NCI-H2227 treated with DMSO at 0.1 percent for 48 hours (cell line): ENCODE measurements around the gene ZMYND10.
"Not testable (repeated sequence)": the region's sequence is repeated elsewhere in the genome, so short reads cannot be mapped to it uniquely, and the experiment has no call there.

ENCODE experiments used
- DNase-seq: peaks from one replicate; lab custom pipeline; 2025; lab: John Stamatoyannopoulos, UW

The ZMYND10 gene

GRCh38 chr3:50325113-50325480 lies 20.4 kb downstream of the ZMYND10 start:
- no peak for DNase-seq

- DNase-seq: no peak
Measured at GRCh38 chr3:50324351-50325112, 21.0 kb downstream of the ZMYND10 start.

- no peak for DNase-seq
Measured at GRCh38 chr3:50323614-50324199, 21.8 kb downstream of the ZMYND10 start.

GRCh38 chr3:50323092-50323600 lies 22.4 kb downstream of the ZMYND10 start:
- no peak for DNase-seq

- DNase-seq: no peak
Measured at GRCh38 chr3:50322386-50323091, 23.0 kb downstream of the ZMYND10 start, which contains the start of gene HYAL2. HYAL2 (minus strand) TSS chr3:50322745; CDS start chr3:50320489, 2,256 bp downstream.

- DNase-seq: no peak
Measured at GRCh38 chr3:50322115-50322385, 23.5 kb downstream of the ZMYND10 start.

- DNase-seq: peak; percentile 94
Measured at GRCh38 chr3:50321336-50322114, 24.0 kb downstream of the ZMYND10 start.

- peak; percentile 71 for DNase-seq
Measured at GRCh38 chr3:50320853-50321335, 24.6 kb downstream of the ZMYND10 start.

- no peak for DNase-seq
Measured at GRCh38 chr3:50319894-50320625, 25.5 kb downstream of the ZMYND10 start.

- no peak for DNase-seq
Measured at GRCh38 chr3:50319181-50319893, 26.2 kb downstream of the ZMYND10 start.

GRCh38 chr3:50318615-50319014 lies 26.9 kb downstream of the ZMYND10 start:
- DNase-seq: no peak

GRCh38 chr3:50318163-50318562 lies 27.4 kb downstream of the ZMYND10 start:
- DNase-seq: no peak

GRCh38 chr3:50317300-50317699 lies 28.2 kb downstream of the ZMYND10 start:
- DNase-seq: no peak

- no peak for DNase-seq
Measured at GRCh38 chr3:50316657-50317242, 28.8 kb downstream of the ZMYND10 start.

GRCh38 chr3:50314816-50315215 lies 30.7 kb downstream of the ZMYND10 start:
- no peak for DNase-seq

- DNase-seq: no peak
Measured at GRCh38 chr3:50314342-50314741, 31.2 kb downstream of the ZMYND10 start.

- DNase-seq: not testable (repeated sequence)
Measured at GRCh38 chr3:50312041-50312440, 33.5 kb downstream of the ZMYND10 start.

GRCh38 chr3:50304601-50305000 lies 40.9 kb downstream of the ZMYND10 start:
- DNase-seq: no peak

- no peak for DNase-seq
Measured at GRCh38 chr3:50303013-50303815, 42.3 kb downstream of the ZMYND10 start, which contains the start of gene HYAL1. HYAL1 (minus strand) TSS chr3:50303574; CDS start chr3:50302956, 618 bp downstream.
